Inflammatory macrophage (primary cell): ENCODE results near the gene DLG1.

Experiments used
- DNase-seq, 2 donors: peaks; one replicate each; pipeline ENCODE4 v3.0.0-alpha.2; 2020 to 2022

The DLG1 gene

DNA sequence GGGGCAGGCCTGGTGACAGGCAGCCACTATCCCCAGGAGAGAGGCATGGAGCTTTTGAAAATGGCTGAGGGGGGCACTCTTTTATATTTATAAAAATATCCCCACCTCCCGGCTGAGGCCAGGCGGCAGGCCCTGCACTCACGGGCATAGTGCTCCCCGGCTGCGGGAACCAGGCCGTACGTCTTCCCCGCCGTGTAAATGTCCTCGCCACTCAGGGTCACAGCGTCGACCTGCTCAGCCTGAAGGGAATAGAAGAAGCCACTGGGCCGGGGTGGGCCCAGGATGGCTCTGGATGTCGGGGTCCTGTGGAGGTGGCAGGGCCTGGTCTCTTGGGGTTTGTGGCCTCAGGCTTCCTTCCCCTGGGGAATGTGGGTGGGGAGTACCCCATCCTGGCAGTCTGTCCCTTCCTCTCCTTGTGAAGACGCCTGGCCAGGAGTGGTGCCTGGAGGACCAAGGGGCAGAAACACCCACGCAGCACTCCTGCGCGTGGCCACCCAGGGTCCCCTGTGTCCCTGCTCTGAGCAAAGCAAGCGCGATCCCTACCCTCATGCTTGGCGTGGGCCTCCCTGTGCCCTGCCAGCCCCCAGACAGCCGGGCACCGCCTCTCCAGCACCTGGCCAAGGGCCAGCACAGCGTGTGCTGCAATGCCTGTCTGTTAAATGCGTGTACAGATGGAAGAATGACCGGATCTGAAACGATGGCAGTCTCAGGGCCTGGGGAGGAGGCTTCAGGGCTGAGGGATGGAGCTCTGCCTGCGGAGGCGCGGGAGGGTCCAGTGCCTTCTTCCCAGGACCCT is 287.7 kb downstream of the DLG1 start:
- no peak for DNase-seq

GRCh38 chr3:197009532-197010019 is 288.8 kb downstream of the DLG1 start:
- DNase-seq = no peak

DNA sequence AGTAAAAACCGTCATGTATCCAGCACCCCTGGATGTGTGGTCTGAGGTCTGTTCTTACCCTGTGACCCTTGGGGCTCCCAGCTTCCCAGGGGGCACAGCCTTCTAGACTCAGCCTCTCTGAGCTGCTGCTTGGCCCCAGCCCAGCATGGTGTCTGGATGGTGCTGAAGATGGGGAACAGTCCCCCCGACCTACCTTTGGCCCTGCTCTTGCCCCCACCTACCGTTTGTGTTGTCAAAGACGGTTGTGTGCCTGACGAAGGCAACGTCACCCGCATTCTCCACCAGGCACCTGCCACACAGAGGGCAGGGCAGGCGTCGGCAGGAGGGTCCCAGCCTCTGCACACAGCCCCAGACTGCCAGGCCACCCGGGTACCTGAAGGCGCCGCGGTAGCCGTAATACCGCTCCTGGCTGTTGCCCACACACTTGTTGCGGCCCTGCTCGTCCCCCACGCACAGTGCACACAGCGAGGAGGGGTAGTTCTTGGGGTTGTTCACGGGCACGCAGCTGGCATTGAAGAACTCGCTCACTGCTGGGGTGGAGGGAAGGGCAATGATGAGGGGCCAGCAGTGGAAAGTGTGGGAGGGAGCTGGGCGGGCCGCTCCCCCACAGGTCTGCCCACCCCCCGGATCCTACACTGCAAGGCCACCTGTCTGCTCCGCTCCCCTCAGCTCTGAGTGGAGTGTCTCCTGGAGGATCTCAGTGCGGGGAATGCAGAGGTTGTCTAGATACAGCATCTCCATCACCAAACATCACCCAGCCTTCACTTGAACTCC is 289.8 kb downstream of the DLG1 start:
- DNase-seq = no peak

GRCh38 chr3:197007953-197008352 is 290.5 kb downstream of the DLG1 start:
- DNase-seq = no peak

GRCh38 chr3:197007296-197007940 is 291.0 kb downstream of the DLG1 start:
- DNase-seq = no peak

- no peak for DNase-seq
Observed at GRCh38 chr3:197006860-197007259, 291.6 kb downstream of the DLG1 start.

- DNase-seq = no peak
Observed at GRCh38 chr3:197006446-197006845, 292.0 kb downstream of the DLG1 start.

GRCh38 chr3:197003461-197004385 is 294.7 kb downstream of the DLG1 start:
- no peak for DNase-seq

DNA sequence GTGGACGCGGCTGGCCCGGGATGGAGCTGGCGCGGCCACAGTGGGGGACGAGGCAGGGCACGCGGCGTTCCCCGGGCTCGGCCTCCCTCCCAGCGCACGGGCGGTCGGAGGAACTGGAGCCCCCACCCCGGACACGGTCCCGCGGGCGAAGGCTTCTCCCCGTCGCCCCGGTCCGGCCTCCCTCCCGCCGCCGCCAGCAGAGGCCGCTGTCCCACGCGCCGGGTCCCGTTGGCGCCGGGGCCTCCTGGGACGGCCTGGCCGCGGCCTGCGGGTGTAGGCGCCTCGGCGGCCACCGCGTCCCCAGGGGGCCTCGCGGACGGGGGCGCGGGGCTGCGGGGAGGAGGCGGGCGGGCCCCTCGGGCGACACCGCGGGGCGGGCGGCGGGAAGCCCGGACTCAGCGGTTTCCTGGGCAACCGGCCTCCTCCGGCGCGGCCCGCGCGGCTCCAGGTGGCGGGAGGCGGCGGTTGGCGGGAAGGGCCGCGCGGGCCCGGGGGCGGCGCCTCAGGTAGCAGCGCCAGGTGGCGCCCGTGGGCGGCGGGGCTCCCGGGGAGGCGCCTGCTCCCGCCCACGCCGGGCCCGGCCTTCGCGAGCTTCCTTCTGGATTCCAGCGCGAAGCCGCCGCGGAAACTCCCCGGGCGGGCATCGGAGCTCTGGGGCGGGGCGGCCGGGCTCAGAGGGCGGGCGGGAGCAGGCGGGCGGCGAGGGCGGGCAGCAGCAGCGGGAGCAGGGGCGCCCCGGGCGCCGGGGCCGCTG is 295.5 kb downstream of the DLG1 start:
- peak; percentile 81 to 82 for DNase-seq

- DNase-seq = peak; percentile 31 to 70
Observed at GRCh38 chr3:197001972-197002700, 296.3 kb downstream of the DLG1 start.

GRCh38 chr3:197001106-197001971 is 297.1 kb downstream of the DLG1 start:
- no peak for DNase-seq

- peak; percentile 49 to 70 for DNase-seq
Observed at GRCh38 chr3:197000211-197000610, 298.2 kb downstream of the DLG1 start.

- no peak for DNase-seq
Observed at GRCh38 chr3:196998966-196999760, 299.2 kb downstream of the DLG1 start.

GRCh38 chr3:196997311-196997710 is 301.1 kb downstream of the DLG1 start:
- DNase-seq = no peak

DNA sequence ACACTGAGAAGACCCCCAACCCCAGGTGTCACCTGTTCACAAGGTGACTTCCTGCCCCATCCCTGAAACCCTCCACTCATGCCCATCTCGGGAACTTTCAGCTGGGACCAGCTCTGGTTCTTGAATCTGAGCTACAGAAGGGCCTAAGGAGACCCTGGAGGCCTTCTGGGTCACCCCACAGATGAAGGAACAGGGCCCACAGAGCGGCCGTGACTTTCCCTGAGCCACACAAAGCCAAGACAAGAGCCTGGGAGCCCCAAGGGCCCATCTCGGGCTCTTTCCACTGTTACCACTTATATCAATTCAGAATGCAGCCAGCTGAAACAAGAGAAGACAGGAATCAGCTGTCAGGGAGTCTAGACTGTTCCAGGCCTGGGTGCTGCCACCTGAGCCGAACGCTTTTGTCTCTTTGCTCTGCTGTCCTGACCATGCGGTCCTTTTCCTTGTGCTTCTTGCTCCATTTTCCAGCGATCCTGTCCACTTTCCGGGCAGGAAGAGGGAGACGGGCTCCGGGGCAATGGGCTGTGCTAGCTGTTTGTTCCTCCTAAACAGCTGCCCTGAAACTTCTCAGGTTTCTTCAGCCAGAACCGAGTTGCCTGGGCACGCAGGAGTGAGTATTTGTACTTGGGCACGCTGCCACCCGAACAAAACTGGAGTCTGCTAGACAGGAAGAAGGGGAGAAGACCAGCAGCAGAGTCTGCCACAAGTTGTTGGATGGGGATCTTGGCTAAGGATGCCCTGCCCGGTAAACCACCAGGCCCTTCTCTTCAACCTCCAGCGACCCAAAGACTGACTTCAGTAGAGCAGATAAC is 301.8 kb downstream of the DLG1 start:
- DNase-seq = no peak

GRCh38 chr3:196995646-196996355 is 302.6 kb downstream of the DLG1 start:
- DNase-seq = no peak

- no peak for DNase-seq
Observed at GRCh38 chr3:196995027-196995426, 303.4 kb downstream of the DLG1 start.
